HG03095 (cell line): Measurements from ENCODE around the gene MARK3.
"Not testable (repeated sequence)": the region's sequence is repeated elsewhere in the genome, so short reads cannot be mapped to it uniquely, and the experiment has no call there.

Experiments
- ATAC-seq: cut with Tn5 transposase; IDR thresholded peaks from one replicate; pipeline ENCODE4 v1.9.1; 2021; ENCODE audit warnings: moderate library complexity; ENCODE audit not compliant: unreplicated experiment

Gene MARK3

GRCh38 chr14:103510724-103511693 lies 125.8 kb downstream of the MARK3 start:
- ATAC-seq = no peak

GRCh38 chr14:103512180-103512579 lies 127.0 kb downstream of the MARK3 start:
- not testable (repeated sequence) for ATAC-seq

GRCh38 chr14:103512701-103513611 lies 127.7 kb downstream of the MARK3 start:
- ATAC-seq = no peak

- no peak for ATAC-seq
These were observed 129.6 kb downstream of the MARK3 start for GRCh38 chr14:103514596-103515421.

- ATAC-seq = no peak
These were observed 131.4 kb downstream of the MARK3 start for GRCh38 chr14:103516426-103517173.

GRCh38 chr14:103517174-103517566 lies 132.0 kb downstream of the MARK3 start:
- ATAC-seq = no peak

- ATAC-seq = no peak
These were observed 132.7 kb downstream of the MARK3 start for GRCh38 chr14:103517721-103518421.

- no peak for ATAC-seq
These were observed 133.3 kb downstream of the MARK3 start for GRCh38 chr14:103518422-103519042.

GRCh38 chr14:103519043-103519836 lies 134.0 kb downstream of the MARK3 start:
- no peak for ATAC-seq

GRCh38 chr14:103519837-103520212 lies 134.6 kb downstream of the MARK3 start:
- ATAC-seq = no peak

- no peak for ATAC-seq
These were observed 135.0 kb downstream of the MARK3 start for GRCh38 chr14:103520269-103520656.

- ATAC-seq = no peak
These were observed 135.6 kb downstream of the MARK3 start for GRCh38 chr14:103520657-103521437.

- ATAC-seq = no peak
These were observed 136.3 kb downstream of the MARK3 start for GRCh38 chr14:103521438-103521950.

GRCh38 chr14:103521951-103522563 lies 136.8 kb downstream of the MARK3 start:
- no peak for ATAC-seq

GRCh38 chr14:103522649-103523574 lies 137.7 kb downstream of the MARK3 start, which contains the start of gene CKB:
Gene CKB (minus strand): TSS chr14:103522830. CDS start chr14:103522493, 337 bp downstream.
- no peak for ATAC-seq

GRCh38 chr14:103523575-103523954 lies 138.3 kb downstream of the MARK3 start:
- no peak for ATAC-seq
